ENCODE measurements around the gene KLF13.

Gene KLF13

GRCh38 chr15:31378363-31378903 lies 51.8 kb downstream of the KLF13 start:
- TF ChIP-seq CTCF (IDR thresholded peaks at IDR 0.05; ENCODE audit: borderline replicate concordance, insufficient read depth, low read depth, low read length): no peak
- H3K4me3 ChIP-seq (ENCODE audit: low read depth, low read length): no peak overlapping the region

- TF ChIP-seq CTCF (IDR thresholded peaks at IDR 0.05; ENCODE audit: borderline replicate concordance, insufficient read depth, low read depth, low read length): no peak
- no peak overlapping the region for H3K4me3 ChIP-seq (ENCODE audit: low read depth, low read length)
These were observed 52.4 kb downstream of the KLF13 start for GRCh38 chr15:31379042-31379441.

GRCh38 chr15:31379577-31379976 lies 52.9 kb downstream of the KLF13 start:
- TF ChIP-seq CTCF (IDR thresholded peaks at IDR 0.05; ENCODE audit: borderline replicate concordance, insufficient read depth, low read depth, low read length): no peak
- H3K4me3 ChIP-seq (ENCODE audit: low read depth, low read length): no peak overlapping the region

GRCh38 chr15:31381801-31382712 lies 55.4 kb downstream of the KLF13 start:
- no peak for TF ChIP-seq CTCF (IDR thresholded peaks at IDR 0.05; ENCODE audit: borderline replicate concordance, insufficient read depth, low read depth, low read length)
- no peak overlapping the region for H3K4me3 ChIP-seq (ENCODE audit: low read depth, low read length)

- TF ChIP-seq CTCF (IDR thresholded peaks at IDR 0.05; ENCODE audit: borderline replicate concordance, insufficient read depth, low read depth, low read length): no peak
- no peak overlapping the region for H3K4me3 ChIP-seq (ENCODE audit: low read depth, low read length)
These were observed 56.0 kb downstream of the KLF13 start for GRCh38 chr15:31382713-31383045.

- no peak for TF ChIP-seq CTCF (IDR thresholded peaks at IDR 0.05; ENCODE audit: borderline replicate concordance, insufficient read depth, low read depth, low read length)
- no peak overlapping the region for H3K4me3 ChIP-seq (ENCODE audit: low read depth, low read length)
These were observed 56.5 kb downstream of the KLF13 start for GRCh38 chr15:31383139-31383538.

- no peak for TF ChIP-seq CTCF (IDR thresholded peaks at IDR 0.05; ENCODE audit: borderline replicate concordance, insufficient read depth, low read depth, low read length)
These were observed 57.9 kb downstream of the KLF13 start for GRCh38 chr15:31384568-31384967.

More at GRCh38 chr15:31384568-31384967, 57.9 kb downstream of the KLF13 start:
- no peak overlapping the region for H3K4me3 ChIP-seq (ENCODE audit: low read depth, low read length)
